Heart right ventricle (tissue), 16 donors: ENCODE measurements around the gene PYROXD2. TPM values are rescaled to one million over a fixed set of nuclear protein-coding genes. Genes with fewer than 3 reads are reported as not detected.

ENCODE experiments used
- ATAC-seq, 8 donors: fragments of 200-7000 bp; cut with Tn5 transposase; one replicate each; pipeline ENCODE4 v1.9.1; 2020; ENCODE audit warnings: mild to moderate bottlenecking in 8 of 8, moderate library complexity in 8 of 8, moderate number of reproducible peaks in 1 of 8
- DNase-seq, 2 donors: peaks; one replicate each; pipeline ENCODE4 v3.0.0-alpha.2; 2020
- H3K27ac ChIP-seq, 10 donors: fragments of 200-600 bp; sonication (generic) in 2 of 10; one replicate each; pipeline versions ENCODE4 v1.5.0 to v1.8.0; 2020 to 2022; ENCODE audit warnings: mild to moderate bottlenecking in 3 of 10
- H3K27me3 ChIP-seq, 7 donors: fragments of 200-600 bp; one replicate each; pipeline ENCODE4 v1.8.0; 2021 to 2022; ENCODE audit warnings: mild to moderate bottlenecking in 2 of 7
- H3K36me3 ChIP-seq, 9 donors: fragments of 200-600 bp; sonication (generic) in 1 of 9; one replicate each; pipeline versions ENCODE4 v1.5.0 to v1.8.0; 2020 to 2022; ENCODE audit warnings: mild to moderate bottlenecking in 2 of 9
- H3K4me1 ChIP-seq, 9 donors: fragments of 200-600 bp; sonication (generic) in 1 of 9; one replicate each; pipeline versions ENCODE4 v1.5.0 to v1.8.0; 2020 to 2022; ENCODE audit warnings: mild to moderate bottlenecking in 4 of 9
- H3K4me3 ChIP-seq, 10 donors: fragments of 200-600 bp; sonication (generic) in 2 of 10; one replicate each; pipeline versions ENCODE4 v1.5.0 to v1.8.0; 2020 to 2022; ENCODE audit warnings: mild to moderate bottlenecking in 7 of 10, moderate library complexity in 2 of 10
- H3K9me3 ChIP-seq, 11 donors: fragments of 200-600 bp in 10 of 11; sonication (generic) in 2 of 11; one replicate each; pipeline versions ENCODE4 v1.5.0 to v1.8.0; 2013 to 2022; ENCODE audit warnings: mild to moderate bottlenecking in 2 of 11, control low read depth in 1 of 11, moderate library complexity in 1 of 11
- CTCF ChIP-seq, 9 donors: fragments of 200-600 bp; sonication (generic) in 2 of 9; IDR thresholded peaks; one replicate each; pipeline versions ENCODE4 v1.5.0 to v1.8.0; 2021 to 2022; ENCODE audit warnings: antibody characterized with exemption in 9 of 9, mild to moderate bottlenecking in 5 of 9, moderate library complexity in 1 of 9
- WGBS, 2 donors: extraction: QIAGEN DNeasy Blood & Tissue Kit; methylation state at CpG; one replicate each; pipeline ENCODE4 v1.1.7; 2013; ENCODE audit warnings: inconsistent platforms in 1 of 2; 5-methylcytosine and 5-hydroxymethylcytosine counted together
- intact Hi-C, 10 donors: fragments of 100-400 bp; cut with DNase I; formaldehyde crosslinking; loops; one replicate each; pipeline versions ENCODE4 v1.11.1 to v1.14.2; 2022
- polyA plus RNA-seq, 2 donors: library from polyadenylated mRNA; stranded (reverse); fragments of 200-250 nt; gene quantifications; one replicate each; pipeline ENCODE4 v1.2.3, GENCODE V29; 2013
- total RNA-seq, 10 donors: library from RNA; stranded (reverse); fragmentation: NEBNext Ultra II Directional in 3 of 10; extraction: Animal tissue kit (Norgen Biotek cat#: 25700) in 3 of 10; gene quantifications; one replicate each; pipeline versions ENCODE4 v1.2.1 to v1.2.4, GENCODE V29; 2021 to 2023
- donor health status: Arrhythmogenic right ventricular cardiomyopathy.
- donor health status: ischemic (EF 13 %, LVEDD 7.1; RV severe dilation, severe dysfunction).
- donor health status: healthy with polysubstance abuse.
- donor health status: DM: no; HTN: yes; CAD: no.
- donor health status: DM: no; HTN: no; CAD: no.
- donor health status: ischemic (EF 25% LVEDD 6.9; RV normal size, moderate dysfunction).
- donor health status: ischemic (EF 25% LVEDD 5.7; RV mildly dilated, moderate dysfunction).
- donor health status: healthy.
- donor health status: DM: yes; HTN: yes; CAD: no.
- donor health status: Ischemic cardiomyopathy.
- donor health status: ischemic (EF 35%, LVEDD 5.7; RV mildly dilated, moderate dysfunction).
- donor health status: nonischemic (EF 11% LVEDD 7.7; RV severe dilation, severe dysfunction).
- donor health status: DM: yes; HTN: yes; CAD: no.
- donor health status: PGD.
- donor health status: ischemic (EF 29% LVEDD 5.4; RV normal size, mild dysfunction).
- donor health status: nonischemic (EF 23%, LVEDD 6.1; RV moderate dilation, normal function).

Gene PYROXD2
- total and polyA plus RNA-seq, 12 donors: 3.1 to 31.2 (median 13.9) TPM

- intact Hi-C loops: loop anchor here in 4 of 10 donors (10.0 kb wide), 3 partner anchors 203 to 973 kb away; partner anchors contain the start of gene GOT1 (in 1 of the 4)
- ATAC-seq: no peak
Observed at GRCh38 chr10:98461500-98461842, 46.5 kb upstream of the PYROXD2 start.

GRCh38 chr10:98460837-98461499, 46.0 kb upstream of the PYROXD2 start:
- Histone ChIP-seq H3K9me3 (no peaks in the 10 kb centered on the region), H3K27ac (peak overlapping the region in 9 of 10 donors; percentile 52 to 82 (median 72)), H3K4me1 (peaks cover 0 to 31% (median 13%) of the 10 kb centered on the region in 9 donors), H3K36me3 (no peaks in the 10 kb centered on the region), H3K4me3 (no peak overlapping the region), H3K27me3 (peaks cover 0 to 15% (median 5%) of the 10 kb centered on the region in 7 donors)
- ATAC-seq: peak; percentile 72 to 96 (median 92)
- peak in 1 of 2 donors; percentile 55 for DNase-seq
- 48 to 49% methylated on average over 3 of the region's 3 CpGs for WGBS, 2 donors
- intact Hi-C loops: loop anchor here in 4 of 10 donors (10.0 kb wide), 3 partner anchors 204 to 974 kb away; partner anchors contain the start of gene GOT1 (in 1 of the 4)
- no peak for TF ChIP-seq CTCF (IDR thresholded peaks at IDR 0.05)

More at GRCh38 chr10:98461500-98461842, 46.5 kb upstream of the PYROXD2 start:
- H3K4me3 ChIP-seq: no peak overlapping the region
- H3K27me3 ChIP-seq: peaks cover 0 to 15% (median 5%) of the 10 kb centered on the region in 7 donors
- no peaks in the 10 kb centered on the region for H3K9me3 ChIP-seq
- peaks cover 0 to 31% (median 13%) of the 10 kb centered on the region in 9 donors for H3K4me1 ChIP-seq
- H3K27ac ChIP-seq: peak overlapping the region in 9 of 10 donors; percentile 52 to 82 (median 72)
- 77% methylated on average over 3 of the region's 3 CpGs for WGBS, 2 donors
- no peaks in the 10 kb centered on the region for H3K36me3 ChIP-seq
- no peak for DNase-seq
- no peak for TF ChIP-seq CTCF (IDR thresholded peaks at IDR 0.05)

- H3K4me1 ChIP-seq: peaks cover 0 to 23% (median 13%) of the 10 kb centered on the region in 9 donors
- no peaks in the 10 kb centered on the region for H3K36me3 ChIP-seq
- H3K9me3 ChIP-seq: no peaks in the 10 kb centered on the region
- ATAC-seq (no peak), DNase-seq (no peak)
- TF ChIP-seq CTCF (IDR thresholded peaks at IDR 0.05): no peak
- intact Hi-C loops: no loop called here
- 83 to 85% methylated on average over 15 of the region's 15 CpGs for WGBS, 2 donors
- peak overlapping the region in 2 of 10 donors; percentile 81 for H3K27ac ChIP-seq
- H3K27me3 ChIP-seq: peaks cover 0 to 15% (median 5%) of the 10 kb centered on the region in 7 donors
- no peak overlapping the region for H3K4me3 ChIP-seq
Observed at GRCh38 chr10:98458809-98459784, 44.1 kb upstream of the PYROXD2 start.

GRCh38 chr10:98457721-98458120, 42.7 kb upstream of the PYROXD2 start:
- H3K4me1 ChIP-seq: peaks cover 0 to 23% (median 13%) of the 10 kb centered on the region in 9 donors
- no peaks in the 10 kb centered on the region for H3K36me3 ChIP-seq
- 25 to 46% methylated on average over 7 to 8 of the region's 8 CpGs for WGBS, 2 donors
- DNase-seq: no peak
- no peak for TF ChIP-seq CTCF (IDR thresholded peaks at IDR 0.05)
- H3K9me3 ChIP-seq: no peaks in the 10 kb centered on the region
- no peak overlapping the region for H3K27ac ChIP-seq
- H3K4me3 ChIP-seq: no peak overlapping the region
- peaks cover 0 to 17% (median 5%) of the 10 kb centered on the region in 7 donors for H3K27me3 ChIP-seq
- intact Hi-C loops: no loop called here
- ATAC-seq: no peak
